Measurements from ENCODE around the gene ACSBG1.

ACSBG1 gene

DNA sequence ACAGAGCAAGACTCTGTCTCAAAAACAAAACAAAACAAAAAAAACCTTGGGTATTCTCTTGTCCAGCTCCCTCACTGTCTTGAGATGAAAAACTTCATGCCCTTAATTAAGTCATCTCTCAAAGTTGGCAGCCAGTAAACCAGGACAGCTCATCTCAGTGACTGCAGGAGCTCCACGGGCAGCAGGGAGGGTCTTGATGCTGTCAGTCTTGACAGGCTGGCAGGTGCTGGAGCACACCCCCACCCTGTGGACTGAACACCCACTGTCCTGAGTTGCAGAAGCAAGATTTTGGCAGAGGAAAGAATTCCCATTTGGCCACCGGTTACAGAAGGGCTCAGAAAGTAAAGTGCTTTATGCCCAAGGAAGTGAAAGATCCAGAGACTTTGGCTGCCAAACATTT, 38.0 kb upstream of the ACSBG1 start:
- Histone ChIP-seq H3K27me3 (ENCODE audit: insufficient read depth, poor library complexity, severe bottlenecking) (no peaks in the 10 kb centered on the region), H3K27ac (replicated peaks) (no peak overlapping the region), H3K4me3 (replicated peaks; ENCODE audit: insufficient read depth, low read length) (no peak overlapping the region)
- TF ChIP-seq, protein P1, sequence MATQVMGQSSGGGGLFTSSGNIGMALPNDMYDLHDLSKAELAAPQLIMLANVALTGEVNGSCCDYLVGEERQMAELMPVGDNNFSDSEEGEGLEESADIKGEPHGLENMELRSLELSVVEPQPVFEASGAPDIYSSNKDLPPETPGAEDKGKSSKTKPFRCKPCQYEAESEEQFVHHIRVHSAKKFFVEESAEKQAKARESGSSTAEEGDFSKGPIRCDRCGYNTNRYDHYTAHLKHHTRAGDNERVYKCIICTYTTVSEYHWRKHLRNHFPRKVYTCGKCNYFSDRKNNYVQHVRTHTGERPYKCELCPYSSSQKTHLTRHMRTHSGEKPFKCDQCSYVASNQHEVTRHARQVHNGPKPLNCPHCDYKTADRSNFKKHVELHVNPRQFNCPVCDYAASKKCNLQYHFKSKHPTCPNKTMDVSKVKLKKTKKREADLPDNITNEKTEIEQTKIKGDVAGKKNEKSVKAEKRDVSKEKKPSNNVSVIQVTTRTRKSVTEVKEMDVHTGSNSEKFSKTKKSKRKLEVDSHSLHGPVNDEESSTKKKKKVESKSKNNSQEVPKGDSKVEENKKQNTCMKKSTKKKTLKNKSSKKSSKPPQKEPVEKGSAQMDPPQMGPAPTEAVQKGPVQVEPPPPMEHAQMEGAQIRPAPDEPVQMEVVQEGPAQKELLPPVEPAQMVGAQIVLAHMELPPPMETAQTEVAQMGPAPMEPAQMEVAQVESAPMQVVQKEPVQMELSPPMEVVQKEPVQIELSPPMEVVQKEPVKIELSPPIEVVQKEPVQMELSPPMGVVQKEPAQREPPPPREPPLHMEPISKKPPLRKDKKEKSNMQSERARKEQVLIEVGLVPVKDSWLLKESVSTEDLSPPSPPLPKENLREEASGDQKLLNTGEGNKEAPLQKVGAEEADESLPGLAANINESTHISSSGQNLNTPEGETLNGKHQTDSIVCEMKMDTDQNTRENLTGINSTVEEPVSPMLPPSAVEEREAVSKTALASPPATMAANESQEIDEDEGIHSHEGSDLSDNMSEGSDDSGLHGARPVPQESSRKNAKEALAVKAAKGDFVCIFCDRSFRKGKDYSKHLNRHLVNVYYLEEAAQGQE (IDR thresholded peaks at IDR 0.05; ENCODE audit: insufficient replicate concordance, low read depth): no peak
- TF ChIP-seq GABPA (IDR thresholded peaks at IDR 0.05; ENCODE audit: low read depth) (no peak), SPI1 (IDR thresholded peaks at IDR 0.05; ENCODE audit: borderline replicate concordance, low read depth) (no peak), POLR2AphosphoS5 (IDR thresholded peaks at IDR 0.05; ENCODE audit: low read depth) (no peak)
- TF ChIP-seq, protein P2, sequence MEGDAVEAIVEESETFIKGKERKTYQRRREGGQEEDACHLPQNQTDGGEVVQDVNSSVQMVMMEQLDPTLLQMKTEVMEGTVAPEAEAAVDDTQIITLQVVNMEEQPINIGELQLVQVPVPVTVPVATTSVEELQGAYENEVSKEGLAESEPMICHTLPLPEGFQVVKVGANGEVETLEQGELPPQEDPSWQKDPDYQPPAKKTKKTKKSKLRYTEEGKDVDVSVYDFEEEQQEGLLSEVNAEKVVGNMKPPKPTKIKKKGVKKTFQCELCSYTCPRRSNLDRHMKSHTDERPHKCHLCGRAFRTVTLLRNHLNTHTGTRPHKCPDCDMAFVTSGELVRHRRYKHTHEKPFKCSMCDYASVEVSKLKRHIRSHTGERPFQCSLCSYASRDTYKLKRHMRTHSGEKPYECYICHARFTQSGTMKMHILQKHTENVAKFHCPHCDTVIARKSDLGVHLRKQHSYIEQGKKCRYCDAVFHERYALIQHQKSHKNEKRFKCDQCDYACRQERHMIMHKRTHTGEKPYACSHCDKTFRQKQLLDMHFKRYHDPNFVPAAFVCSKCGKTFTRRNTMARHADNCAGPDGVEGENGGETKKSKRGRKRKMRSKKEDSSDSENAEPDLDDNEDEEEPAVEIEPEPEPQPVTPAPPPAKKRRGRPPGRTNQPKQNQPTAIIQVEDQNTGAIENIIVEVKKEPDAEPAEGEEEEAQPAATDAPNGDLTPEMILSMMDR (IDR thresholded peaks at IDR 0.05; ENCODE audit: insufficient read depth, low read length): no peak
- DNase-seq (ENCODE audit: low read depth in 1 of 2, low spot score in 1 of 2): no peak

DNA sequence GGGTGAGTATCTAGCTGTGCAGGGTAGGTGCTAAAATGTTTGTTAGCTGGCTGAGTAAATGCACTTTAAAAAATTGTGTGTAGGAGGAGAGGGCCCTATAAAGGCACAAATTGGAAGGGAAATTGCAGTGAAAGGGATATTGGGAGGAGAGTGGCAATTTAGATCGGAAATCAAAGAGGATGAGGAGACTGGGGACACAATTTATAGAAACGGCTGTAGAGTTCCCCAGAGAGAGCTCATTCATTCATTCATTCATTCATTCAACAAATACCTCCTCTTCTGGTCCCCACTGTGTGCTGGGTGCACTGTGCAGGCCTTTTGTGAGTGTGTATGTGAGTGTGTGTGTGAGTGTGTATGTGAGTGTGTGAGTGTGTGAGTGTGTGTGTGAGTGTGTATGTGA, 32.4 kb upstream of the ACSBG1 start:
- H3K27ac ChIP-seq (replicated peaks): no peak overlapping the region
- no peak overlapping the region for H3K4me3 ChIP-seq (replicated peaks; ENCODE audit: insufficient read depth, low read length)
- TF ChIP-seq POLR2AphosphoS5 (IDR thresholded peaks at IDR 0.05; ENCODE audit: low read depth) (no peak), SPI1 (IDR thresholded peaks at IDR 0.05; ENCODE audit: borderline replicate concordance, low read depth) (no peak), GABPA (IDR thresholded peaks at IDR 0.05; ENCODE audit: low read depth) (no peak)
- TF ChIP-seq, protein P1 (IDR thresholded peaks at IDR 0.05; ENCODE audit: insufficient replicate concordance, low read depth): no peak
- TF ChIP-seq, protein P2 (IDR thresholded peaks at IDR 0.05; ENCODE audit: insufficient read depth, low read length): no peak
- no peak for DNase-seq (ENCODE audit: low read depth in 1 of 2, low spot score in 1 of 2)
- H3K27me3 ChIP-seq (ENCODE audit: insufficient read depth, poor library complexity, severe bottlenecking): peaks cover 3% of the 10 kb centered on the region

DNA sequence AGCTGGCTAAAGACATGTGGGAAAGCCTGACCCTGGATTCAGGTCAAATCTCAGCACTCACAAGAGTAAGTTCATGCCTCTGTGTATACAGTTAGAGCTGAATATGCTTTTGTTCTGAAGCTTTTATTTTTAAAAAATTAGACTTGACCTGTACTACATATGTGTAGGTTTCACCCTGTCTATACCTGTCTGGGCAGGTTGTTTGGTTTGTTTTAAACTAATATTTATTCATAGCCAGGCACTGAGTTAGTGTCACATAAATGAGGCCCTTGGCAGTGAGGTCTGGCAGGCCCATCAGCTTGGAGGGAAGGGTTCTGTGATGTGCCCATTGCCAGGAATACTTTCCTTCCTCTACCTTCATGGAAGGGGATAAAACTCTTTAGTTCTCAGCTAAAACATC, 31.9 kb upstream of the ACSBG1 start:
- no peak for DNase-seq (ENCODE audit: low read depth in 1 of 2, low spot score in 1 of 2)
- Histone ChIP-seq H3K4me3 (replicated peaks; ENCODE audit: insufficient read depth, low read length) (no peak overlapping the region), H3K27ac (replicated peaks) (no peak overlapping the region), H3K27me3 (ENCODE audit: insufficient read depth, poor library complexity, severe bottlenecking) (peaks cover 3% of the 10 kb centered on the region)
- TF ChIP-seq, protein P2 (IDR thresholded peaks at IDR 0.05; ENCODE audit: insufficient read depth, low read length): no peak
- TF ChIP-seq POLR2AphosphoS5 (IDR thresholded peaks at IDR 0.05; ENCODE audit: low read depth) (no peak), GABPA (IDR thresholded peaks at IDR 0.05; ENCODE audit: low read depth) (no peak), SPI1 (IDR thresholded peaks at IDR 0.05; ENCODE audit: borderline replicate concordance, low read depth) (no peak)
- TF ChIP-seq, protein P1 (IDR thresholded peaks at IDR 0.05; ENCODE audit: insufficient replicate concordance, low read depth): no peak

All from HL-60 (cell line).